HG02884 (cell line): ENCODE measurements around the gene OR11H7.
"Not testable (repeated sequence)": the region's sequence is repeated elsewhere in the genome, so short reads cannot be mapped to it uniquely, and the experiment has no call there.

Source experiments
- ATAC-seq: cut with Tn5 transposase; IDR thresholded peaks from one replicate; pipeline ENCODE4 v1.9.1; 2021; ENCODE audit warnings: mild to moderate bottlenecking, moderate library complexity; ENCODE audit not compliant: unreplicated experiment

OR11H7 gene

GRCh38 chr14:20277409-20277808, 48.6 kb downstream of the OR11H7 start:
- no peak for ATAC-seq

GRCh38 chr14:20278414-20278813, 49.6 kb downstream of the OR11H7 start:
- no peak for ATAC-seq

GRCh38 chr14:20280265-20280664, 51.5 kb downstream of the OR11H7 start:
- not testable (repeated sequence) for ATAC-seq
